ENCODE data around the gene PROSER3. TPM values are rescaled to one million over a fixed set of nuclear protein-coding genes. Genes with fewer than 3 reads are reported as not detected.
"Not testable (repeated sequence)": the region's sequence is repeated elsewhere in the genome, so short reads cannot be mapped to it uniquely, and the experiment has no call there.

Gene PROSER3
- total RNA-seq, 6 experiments from 2014 or later, result 26.4 to 30.0 (median 29.0) TPM

DNA sequence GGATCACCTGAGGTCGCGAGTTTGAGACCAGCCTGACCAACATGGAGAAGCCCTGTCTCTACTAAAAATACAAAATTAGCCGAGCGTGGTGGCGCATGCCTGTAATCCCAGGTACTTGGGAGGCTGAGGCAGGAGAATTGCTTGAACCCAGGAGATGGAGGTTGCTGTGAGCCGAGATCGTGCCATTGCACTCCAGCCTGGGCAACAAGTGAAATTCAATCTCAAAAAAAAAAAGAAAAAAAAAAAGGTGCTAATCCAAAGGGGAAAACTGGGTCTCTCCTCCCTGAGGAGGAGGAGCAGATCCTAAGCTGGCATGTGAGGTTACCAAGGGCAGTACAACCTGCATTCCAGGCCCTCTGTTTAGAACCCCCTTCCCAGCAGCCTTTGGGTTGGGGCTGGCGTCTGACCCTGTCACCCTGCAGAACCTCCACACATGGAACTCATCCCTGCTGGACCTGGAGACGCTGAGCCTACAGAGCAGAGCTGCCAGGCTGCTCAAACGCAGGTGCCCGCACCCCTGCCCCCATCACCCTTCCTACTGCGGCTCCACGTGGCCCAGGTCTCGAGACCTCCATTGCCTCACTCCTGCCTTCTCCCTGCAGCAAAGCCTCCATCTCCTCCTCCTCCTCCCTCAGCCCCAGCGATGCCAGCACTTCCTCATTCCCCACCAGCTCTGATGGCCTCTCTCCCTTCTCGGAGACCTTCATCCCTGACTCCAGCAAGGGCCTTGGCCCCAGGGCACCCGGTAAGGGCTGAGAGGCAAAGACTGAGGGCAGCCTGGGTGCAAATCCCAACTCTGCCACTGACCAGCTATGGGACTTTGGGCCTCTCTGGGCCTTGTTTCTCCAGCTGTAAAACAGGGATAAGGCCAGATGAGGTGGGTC is 6.7 kb downstream of the PROSER3 start:
- no peak overlapping the region for H3K27ac Mint-ChIP-seq
- H3K9me3 Mint-ChIP-seq, result no peaks in the 10 kb centered on the region

DNA sequence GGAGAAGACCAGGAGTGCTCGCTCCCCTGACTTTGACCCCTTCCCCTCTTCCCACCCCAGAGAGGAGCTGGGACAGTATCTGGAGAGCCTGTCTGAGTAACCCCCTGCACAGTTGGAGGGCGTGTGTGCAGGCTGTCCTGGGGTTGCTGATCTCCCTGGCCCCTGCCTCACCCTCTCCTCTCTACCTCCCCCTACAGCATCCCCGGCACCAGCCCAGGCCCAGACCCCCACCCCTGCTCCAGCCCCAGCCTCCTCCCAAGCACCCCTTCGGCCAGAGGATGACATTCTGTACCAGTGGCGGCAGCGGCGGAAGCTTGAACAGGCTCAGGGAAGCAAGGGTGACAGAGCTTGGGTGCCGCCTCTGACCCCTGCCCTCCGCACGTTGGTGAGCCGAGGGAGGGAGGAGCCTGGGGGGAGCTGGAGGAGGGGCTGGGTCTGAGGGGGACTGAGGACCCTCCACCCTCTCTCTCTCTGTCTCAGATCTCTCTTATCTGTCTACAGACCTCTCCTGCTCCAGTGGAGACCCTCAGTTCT is 8.7 kb downstream of the PROSER3 start:
- H3K27ac Mint-ChIP-seq, result no peak overlapping the region

More for the DNA sequence above, 6.7 kb downstream of the PROSER3 start:
- peaks cover 7% of the 10 kb centered on the region for H3K4me1 Mint-ChIP-seq (ENCODE audit: low read depth)
- peaks cover 2% of the 10 kb centered on the region; the same call in 1 of the 2 replicates for H3K27me3 Mint-ChIP-seq (ENCODE audit: insufficient read depth)
- peaks cover 13% of the 10 kb centered on the region for H3K36me3 Mint-ChIP-seq (ENCODE audit: low read depth)
- no peak for DNase-seq
- TF ChIP-seq, protein P1, sequence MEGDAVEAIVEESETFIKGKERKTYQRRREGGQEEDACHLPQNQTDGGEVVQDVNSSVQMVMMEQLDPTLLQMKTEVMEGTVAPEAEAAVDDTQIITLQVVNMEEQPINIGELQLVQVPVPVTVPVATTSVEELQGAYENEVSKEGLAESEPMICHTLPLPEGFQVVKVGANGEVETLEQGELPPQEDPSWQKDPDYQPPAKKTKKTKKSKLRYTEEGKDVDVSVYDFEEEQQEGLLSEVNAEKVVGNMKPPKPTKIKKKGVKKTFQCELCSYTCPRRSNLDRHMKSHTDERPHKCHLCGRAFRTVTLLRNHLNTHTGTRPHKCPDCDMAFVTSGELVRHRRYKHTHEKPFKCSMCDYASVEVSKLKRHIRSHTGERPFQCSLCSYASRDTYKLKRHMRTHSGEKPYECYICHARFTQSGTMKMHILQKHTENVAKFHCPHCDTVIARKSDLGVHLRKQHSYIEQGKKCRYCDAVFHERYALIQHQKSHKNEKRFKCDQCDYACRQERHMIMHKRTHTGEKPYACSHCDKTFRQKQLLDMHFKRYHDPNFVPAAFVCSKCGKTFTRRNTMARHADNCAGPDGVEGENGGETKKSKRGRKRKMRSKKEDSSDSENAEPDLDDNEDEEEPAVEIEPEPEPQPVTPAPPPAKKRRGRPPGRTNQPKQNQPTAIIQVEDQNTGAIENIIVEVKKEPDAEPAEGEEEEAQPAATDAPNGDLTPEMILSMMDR (IDR thresholded peaks at IDR 0.05), result no peak
- H3K4me3 Mint-ChIP-seq, result no peak overlapping the region

DNA sequence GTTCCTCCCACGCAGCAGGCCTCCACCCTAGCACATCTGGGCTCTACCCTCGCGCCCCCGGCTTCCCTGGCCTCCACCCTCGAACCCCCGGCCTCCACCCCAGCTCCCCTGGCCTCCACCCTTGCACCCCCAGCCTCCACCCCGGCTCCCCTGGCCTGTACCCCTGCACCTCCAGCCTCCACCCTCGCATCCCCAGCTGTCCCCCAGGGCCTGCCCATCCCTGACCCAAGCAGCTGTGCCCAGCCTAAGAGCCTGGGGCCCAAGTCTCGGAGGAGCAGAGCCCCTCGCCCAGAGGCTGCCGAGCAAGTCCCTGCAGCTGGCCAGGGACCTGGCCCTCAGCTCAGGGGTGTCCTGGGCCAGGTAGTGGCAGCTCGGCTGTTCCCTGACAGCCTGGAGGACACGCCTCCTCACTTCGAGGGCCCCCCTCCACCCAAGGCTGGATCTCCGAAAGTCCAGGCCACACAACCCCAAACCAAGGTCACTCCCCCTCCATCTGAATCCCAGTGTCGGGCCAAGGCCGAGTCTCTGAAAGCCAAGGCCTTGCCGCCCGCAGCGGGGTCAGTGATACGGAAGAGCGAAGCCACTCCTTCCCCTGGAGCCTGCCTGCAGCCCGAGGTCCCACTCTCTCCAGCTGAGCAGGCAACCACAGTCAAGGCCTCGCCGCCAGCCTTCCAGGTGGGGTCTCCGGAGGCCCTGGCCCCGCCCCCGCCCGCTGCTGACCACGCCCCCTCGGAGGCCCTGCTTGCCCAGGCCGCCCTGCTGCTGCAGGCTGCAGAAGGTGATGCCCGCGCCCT is 9.5 kb downstream of the PROSER3 start:
- TF ChIP-seq, protein P1 (IDR thresholded peaks at IDR 0.05), result no peak
- no peaks in the 10 kb centered on the region for H3K9me3 Mint-ChIP-seq
- no peak overlapping the region for H3K27ac Mint-ChIP-seq
- no peak for DNase-seq
- peaks cover 7% of the 10 kb centered on the region for H3K36me3 Mint-ChIP-seq (ENCODE audit: low read depth)
- peaks cover 6% of the 10 kb centered on the region; the same call in 1 of the 2 replicates for H3K4me1 Mint-ChIP-seq (ENCODE audit: low read depth)
- peaks cover 2% of the 10 kb centered on the region for H3K27me3 Mint-ChIP-seq (ENCODE audit: insufficient read depth)
- no peak overlapping the region for H3K4me3 Mint-ChIP-seq

More for the DNA sequence above, 8.7 kb downstream of the PROSER3 start:
- TF ChIP-seq, protein P1 (IDR thresholded peaks at IDR 0.05), result no peak
- Mint-ChIP-seq H3K9me3 (no peaks in the 10 kb centered on the region), H3K36me3 (ENCODE audit: low read depth) (peaks cover 12% of the 10 kb centered on the region), H3K4me1 (ENCODE audit: low read depth) (peaks cover 6% of the 10 kb centered on the region; the same call in 1 of the 2 replicates), H3K4me3 (no peak overlapping the region), H3K27me3 (ENCODE audit: insufficient read depth) (peaks cover 2% of the 10 kb centered on the region)
- no peak for DNase-seq

DNA sequence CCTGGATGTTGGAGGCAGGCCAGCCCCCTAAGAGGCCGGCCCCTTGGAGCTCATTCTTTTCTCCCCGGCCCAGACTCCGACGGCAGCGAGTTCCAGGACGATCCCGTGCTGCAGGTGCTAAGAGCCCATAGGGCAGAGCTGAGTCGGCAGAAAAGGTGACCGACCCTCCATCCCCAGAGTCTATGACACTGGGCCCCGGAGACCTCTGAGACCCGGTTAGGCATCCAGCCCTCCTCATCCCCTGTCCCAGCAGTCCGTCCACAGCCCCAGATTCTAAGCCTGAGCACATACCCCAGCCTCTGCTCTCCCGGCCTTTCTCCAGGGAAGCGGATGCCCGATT is 10.1 kb downstream of the PROSER3 start:
- no peak overlapping the region for H3K27ac Mint-ChIP-seq

DNA sequence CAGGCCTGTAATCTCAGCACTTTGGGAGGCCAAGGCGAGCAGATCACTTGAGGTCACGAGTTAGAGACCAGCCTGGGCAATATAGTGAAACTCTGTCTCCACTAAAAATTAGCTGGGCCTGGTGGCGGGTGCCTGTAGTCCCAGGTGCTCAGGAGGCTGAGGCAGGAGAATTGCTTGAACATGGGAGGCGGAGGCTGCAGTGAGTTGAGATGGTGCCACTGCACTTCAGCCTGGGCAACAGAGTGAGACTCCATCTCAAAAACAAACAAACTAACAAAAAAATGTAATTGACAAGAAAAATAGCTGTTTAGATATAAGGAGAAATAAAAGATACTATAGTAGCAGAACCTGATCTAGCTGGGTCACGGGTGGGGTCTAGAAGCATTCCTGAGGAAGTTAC is 14.4 kb downstream of the PROSER3 start:
- not testable (repeated sequence) for H3K4me3 Mint-ChIP-seq; H3K9me3 Mint-ChIP-seq; H3K36me3 Mint-ChIP-seq (ENCODE audit: low read depth); DNase-seq; H3K27ac Mint-ChIP-seq; H3K27me3 Mint-ChIP-seq (ENCODE audit: insufficient read depth)
- peaks cover 22% of the 10 kb centered on the region for H3K4me1 Mint-ChIP-seq (ENCODE audit: low read depth)

More for the DNA sequence above, 10.1 kb downstream of the PROSER3 start:
- peaks cover 6% of the 10 kb centered on the region for H3K4me1 Mint-ChIP-seq (ENCODE audit: low read depth)
- peaks cover 7% of the 10 kb centered on the region for H3K36me3 Mint-ChIP-seq (ENCODE audit: low read depth)
- TF ChIP-seq, protein P1 (IDR thresholded peaks at IDR 0.05), result no peak
- DNase-seq, result no peak
- H3K4me3 Mint-ChIP-seq, result no peak overlapping the region
- peaks cover 2% of the 10 kb centered on the region for H3K27me3 Mint-ChIP-seq (ENCODE audit: insufficient read depth)
- no peaks in the 10 kb centered on the region for H3K9me3 Mint-ChIP-seq
